SK-N-MC (cell line): ENCODE data around the gene ERP29.

ENCODE experiments used
- EZH2 ChIP-seq: fragments of 200-600 bp; sonication (generic); IDR thresholded peaks from one replicate; pipeline ENCODE4 v1.6.1; 2017; ENCODE audit warnings: antibody characterized with exemption
- FOXP2 ChIP-seq: optimal IDR thresholded peaks from 2 replicates; pipeline ENCODE3; 2011; ENCODE audit warnings: mild to moderate bottlenecking, moderate library complexity; ENCODE audit not compliant: insufficient read depth; ENCODE audit errors: extremely low read length, control extremely low read depth
- POLR2AphosphoS5 ChIP-seq: IDR thresholded peaks from 2 replicates; pipeline ENCODE4 v1.6.1; 2012; ENCODE audit warnings: mild to moderate bottlenecking, low read depth, low read length, borderline replicate concordance

DNA sequence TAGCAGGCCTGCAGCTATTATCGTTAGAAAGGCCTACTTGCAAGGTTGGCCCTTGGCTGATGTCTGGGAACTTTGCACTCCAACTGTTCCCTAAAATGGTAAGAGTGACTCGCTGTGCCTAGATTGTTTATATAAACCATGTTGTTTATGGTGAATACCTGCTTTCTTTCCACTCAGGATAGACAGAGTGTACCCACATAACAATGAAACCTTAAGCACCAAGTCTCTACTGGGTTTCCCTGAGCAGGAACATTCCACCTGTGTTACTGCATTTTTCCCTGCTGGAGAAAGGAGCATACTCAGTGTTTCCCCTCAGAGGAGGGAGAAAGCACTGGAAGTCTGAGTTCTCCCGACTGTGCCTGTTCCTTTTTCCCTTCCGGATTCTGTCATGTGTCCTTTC lies 32.8 kb downstream of the ERP29 start:
- TF ChIP-seq POLR2AphosphoS5 (no peak), EZH2 (no peak), FOXP2 (no peak)
